Stimulated activated CD4-positive, alpha-beta T cell treated with anti-CD3 and anti-CD28 coated beads, Interleukin-15, amount 100 ng/mL, for 48 hours (primary cell): ENCODE measurements around the gene ATP1A2.

Source experiments
- DNase-seq, 2 donors: peaks; one replicate each; pipeline ENCODE4 v3.0.0-alpha.2; 2020; ENCODE audit warnings: low read depth in 2 of 2

ATP1A2 gene

DNA sequence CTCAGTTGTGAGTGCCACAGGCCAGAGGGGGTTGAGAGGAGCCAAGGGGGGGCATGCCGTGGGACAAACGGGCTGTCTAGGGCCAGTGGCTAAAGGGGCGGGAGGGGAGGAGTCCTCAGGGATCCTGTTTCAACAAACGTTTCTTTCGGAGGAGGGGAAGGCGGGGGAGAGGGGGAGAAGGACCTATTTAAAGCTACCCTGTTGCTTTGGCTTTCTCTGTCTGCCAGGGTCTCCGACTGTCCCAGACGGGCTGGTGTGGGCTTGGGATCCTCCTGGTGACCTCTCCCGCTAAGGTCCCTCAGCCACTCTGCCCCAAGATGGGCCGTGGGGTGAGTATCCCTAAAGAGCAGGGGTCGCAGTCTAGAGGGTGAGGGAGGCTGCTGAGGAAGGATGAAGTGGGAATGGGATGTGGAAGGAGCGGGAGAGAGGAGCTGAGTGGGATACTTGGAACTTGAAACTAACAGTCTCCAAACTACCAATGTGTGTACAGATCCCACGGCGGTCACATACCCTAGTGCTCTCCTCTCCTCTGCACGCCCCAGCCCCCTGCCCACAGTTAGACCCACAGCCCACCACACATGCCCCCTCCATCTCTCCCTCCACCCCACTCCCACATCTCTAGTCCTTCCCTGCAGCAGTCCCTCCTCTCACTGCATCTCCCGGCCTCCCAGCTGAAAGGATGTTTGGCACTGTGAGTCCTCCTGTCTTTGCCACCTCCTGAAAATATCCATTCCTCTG, at the start of gene ATP1A2:
ATP1A2 (plus strand) TSS at position 215 of the 738 bp plus-strand sequence; CDS start at position 318, 103 bp downstream.
- DNase-seq, result no peak

DNA sequence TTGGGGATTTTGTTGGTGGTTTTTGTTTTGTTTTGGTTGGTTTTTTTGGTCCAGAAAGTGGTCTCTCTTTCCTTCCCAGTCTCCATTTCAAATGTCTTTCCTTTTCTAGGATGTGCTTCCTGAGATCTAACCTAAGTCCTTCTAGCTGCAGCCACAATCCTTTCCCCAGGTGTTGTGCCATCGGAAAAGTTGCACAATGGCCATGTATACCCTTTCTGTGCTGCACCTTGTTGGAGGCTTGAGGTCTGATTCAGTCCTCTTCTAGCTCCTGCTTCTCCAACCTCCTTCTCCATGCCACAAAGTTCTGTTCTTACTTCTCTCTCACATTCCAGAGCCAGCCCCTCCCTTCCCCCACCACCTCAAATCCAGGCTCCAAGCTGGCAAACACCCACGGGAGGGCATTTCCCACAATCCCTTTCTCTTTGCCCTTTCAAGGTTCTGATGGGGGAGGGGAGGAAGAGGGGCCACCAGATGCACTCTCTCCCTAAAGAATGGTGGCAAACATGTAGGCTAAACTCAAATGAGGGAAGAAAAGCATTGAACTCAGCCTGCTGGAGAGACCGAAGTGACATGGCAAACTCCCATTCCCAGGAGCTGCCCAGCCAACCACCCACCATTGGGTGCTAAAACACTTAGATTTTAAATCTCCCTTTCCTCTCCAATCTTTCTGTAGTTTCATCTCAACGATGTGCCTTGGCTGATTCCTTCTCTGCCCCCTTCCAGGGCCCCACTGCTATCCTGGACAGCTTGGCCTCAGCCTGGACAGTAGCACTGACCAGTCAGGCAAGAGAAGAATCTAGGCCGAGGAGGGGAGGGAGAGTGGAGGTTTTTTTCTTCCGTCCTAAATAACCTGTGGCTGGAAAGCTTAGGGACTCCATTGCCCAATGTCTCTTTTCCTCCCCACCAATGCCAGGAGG, 48.5 kb upstream of the ATP1A2 start:
- no peak for DNase-seq

DNA sequence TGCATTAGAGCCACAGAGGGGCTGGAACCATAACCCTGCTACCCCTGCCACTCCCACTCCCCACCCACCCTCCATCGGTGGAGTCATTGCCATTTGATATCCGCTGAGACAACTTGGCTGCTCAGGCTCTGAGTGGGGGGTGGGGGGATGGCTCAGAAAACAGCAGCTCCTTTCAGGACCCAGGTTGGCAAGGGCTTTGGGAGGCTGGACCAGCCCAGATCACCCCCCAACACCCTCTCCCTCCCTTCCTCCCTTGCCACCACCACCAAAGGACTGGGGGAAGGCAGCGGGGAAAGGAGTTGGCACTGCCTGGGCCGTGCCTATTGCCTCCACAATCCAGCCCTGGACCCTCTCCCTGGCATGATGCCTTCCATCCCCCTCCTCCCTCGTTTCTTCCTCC, 47.3 kb upstream of the ATP1A2 start:
- no peak for DNase-seq

DNA sequence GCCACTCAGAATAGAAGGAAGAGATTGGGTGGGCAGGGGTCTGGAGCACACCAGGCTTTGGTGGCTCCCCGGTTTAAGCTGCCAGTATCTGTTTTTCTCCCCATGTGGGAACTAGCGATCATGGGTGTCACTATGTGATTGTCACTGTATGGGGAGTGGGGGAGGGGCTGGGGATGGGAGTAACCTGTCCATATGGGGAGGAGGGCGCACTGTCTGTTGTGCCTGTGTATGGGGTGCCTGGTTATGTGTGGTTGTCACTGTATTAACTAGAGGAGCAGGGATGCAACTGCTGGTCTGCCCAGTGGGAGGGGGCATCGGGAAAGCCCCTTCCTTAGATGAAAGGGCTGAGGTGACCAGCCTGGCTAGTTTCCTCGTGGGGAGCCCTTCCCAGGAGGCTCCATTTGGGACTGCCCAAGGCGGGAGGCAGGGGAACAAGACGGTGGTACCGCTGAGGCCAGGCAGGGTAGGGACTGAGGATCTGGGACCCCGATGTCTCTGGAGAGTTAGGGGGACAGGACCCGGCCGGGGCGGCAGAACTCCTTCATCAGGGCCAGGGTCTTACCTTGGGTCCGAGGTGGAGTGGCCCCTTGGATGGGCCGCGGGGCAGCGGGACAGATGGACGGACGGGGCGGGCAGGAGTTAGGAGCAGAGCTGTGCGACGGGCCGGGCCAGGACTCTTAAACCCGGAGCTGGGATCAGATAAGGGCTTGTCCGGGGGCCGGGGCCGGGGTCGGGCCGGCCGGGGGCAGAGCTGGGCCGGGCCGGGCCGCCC, 45.9 kb upstream of the ATP1A2 start, which contains the start of gene KCNJ10:
KCNJ10 (minus strand) TSS at position 701 of the 772 bp plus-strand sequence. CDS start 27,628 bp downstream, outside the sequence.
- no peak for DNase-seq

DNA sequence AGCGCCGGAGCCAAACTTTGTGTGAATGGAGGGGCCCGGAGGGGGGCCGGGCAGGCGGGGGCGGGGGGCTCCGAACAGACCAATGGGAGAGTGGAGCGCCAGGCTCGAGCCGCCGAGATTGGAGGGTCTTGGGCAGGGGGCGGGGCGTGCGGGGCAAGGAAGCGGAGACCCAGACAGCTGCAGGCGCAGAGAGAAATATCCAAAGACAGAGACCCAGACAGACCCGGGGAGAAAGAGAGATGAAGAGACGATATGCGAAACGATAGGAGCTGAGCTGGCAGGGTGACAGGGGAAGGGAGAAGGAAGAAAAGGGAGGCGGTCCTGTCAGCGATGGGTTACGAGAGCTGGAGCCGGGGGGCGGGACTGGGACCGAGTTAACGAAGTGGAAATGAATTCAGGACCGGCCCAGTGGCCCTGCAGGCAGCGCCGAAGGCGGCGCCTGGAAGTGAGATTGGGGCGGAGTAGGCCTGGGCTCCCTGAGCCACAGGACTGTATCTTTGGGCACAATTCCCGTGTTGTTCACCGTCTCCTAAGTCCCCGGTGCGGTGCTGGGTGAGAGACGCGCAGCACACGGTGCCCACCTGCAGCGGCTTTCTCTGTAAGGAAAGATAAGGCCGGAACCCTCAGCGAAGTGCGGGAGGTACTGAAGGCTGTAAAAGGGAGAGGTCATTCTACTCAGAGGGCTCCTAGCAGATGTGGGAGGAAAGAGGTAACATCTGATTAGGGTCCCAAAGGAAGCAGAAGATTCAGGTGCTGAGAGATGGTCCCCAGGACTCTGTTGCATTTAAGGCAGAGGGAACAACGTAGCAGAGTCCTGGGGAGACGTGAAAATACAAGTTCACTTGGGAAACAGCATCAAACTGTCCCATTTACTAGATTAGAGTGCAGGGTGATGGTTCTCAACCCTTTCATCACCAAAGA, 45.1 kb upstream of the ATP1A2 start:
- peak in 1 of 2 donors; percentile 31 for DNase-seq

DNA sequence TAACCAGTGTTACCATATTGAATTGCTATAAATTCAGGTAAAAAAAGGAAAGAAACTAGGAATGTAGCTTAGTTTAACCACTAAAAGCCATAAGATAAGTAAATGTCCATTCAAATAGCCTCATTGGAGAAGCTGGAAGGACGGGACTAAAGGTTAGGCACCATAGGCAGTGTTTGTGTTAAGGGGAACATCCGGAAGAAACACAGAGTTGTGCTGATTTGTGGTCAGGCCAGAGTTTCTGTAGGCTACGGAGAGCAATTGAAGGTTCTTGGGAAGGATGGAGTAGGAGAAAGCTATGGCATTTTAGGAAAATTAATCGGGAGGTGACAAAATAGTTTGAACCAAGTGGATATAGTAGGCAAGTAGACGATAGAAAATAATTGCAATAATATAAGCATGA, 44.3 kb upstream of the ATP1A2 start:
- DNase-seq, result no peak

DNA sequence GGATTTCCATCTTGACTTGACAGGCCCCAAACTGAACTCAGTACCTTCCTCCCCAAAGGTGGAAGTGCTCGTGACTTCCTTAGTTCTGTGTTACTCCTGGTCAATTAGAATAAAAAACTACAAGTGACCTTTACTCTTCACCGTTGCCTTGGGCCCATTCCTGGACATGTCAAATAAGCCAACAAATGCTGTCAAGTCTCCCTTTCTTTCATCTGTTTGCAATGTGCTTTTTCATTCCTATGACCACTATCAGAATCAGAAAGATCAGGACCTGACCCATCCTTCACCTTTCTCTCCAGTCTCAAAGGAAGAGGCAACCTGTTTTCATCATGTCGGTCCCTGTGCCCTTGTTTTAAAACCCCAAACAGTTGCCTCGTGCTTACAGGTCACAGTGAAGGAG, 40.7 kb upstream of the ATP1A2 start:
- no peak for DNase-seq

DNA sequence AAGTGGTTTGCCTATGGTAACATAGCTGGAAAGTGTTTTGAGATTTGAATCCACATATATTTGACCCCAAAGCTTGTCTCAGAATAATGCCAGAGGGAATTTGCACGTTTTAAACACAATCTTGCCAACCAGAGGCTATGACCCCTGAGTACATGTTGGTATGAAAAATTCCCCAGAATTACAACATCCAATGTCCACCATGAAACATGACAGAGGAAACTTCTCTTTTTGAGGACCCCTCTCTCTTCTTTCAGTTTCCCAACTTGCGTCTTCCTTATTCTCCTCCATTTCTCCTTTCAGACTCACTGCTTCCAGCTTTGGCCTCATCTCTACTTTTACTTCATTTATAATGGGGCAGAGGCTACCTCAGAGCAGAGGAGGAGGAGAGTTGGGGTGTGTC, 39.7 kb upstream of the ATP1A2 start:
- no peak for DNase-seq

DNA sequence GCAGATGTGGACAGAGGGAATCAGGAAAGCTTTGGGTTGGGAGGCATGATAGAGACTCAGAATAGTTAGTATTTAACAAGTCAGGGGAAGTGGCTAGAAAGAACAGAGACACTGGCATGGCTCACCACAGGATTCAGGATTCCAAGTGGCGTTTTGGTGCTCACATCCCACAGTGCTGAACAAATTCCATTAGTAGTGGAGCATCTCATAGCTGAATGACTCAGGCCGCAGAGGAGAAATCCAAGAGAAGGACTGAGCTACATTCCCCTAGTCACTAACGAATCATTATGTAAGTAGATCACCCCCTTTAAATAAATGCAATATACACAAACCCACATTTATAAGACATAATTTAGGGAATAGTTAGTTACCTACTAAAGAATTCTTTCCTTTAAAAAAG, 39.3 kb upstream of the ATP1A2 start:
- DNase-seq, result no peak

DNA sequence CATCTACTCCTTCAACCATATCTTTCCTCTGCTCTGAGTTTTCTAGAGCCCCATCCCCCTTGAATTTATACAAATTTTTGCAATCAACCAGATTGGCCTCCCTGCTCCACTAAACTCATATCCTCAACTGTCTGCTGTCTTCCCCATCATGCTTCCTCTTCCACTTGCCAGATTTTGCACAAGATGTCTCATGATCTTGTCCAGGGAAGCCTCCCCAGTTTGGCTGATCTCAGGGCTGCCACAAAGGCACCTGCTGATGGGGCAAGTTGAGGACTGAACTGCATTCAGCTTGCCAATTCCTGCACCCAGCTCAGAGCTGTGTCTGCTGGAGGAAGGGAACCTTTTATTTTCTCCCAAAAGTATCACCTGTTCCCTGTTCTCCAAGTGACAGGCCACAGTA, 38.1 kb upstream of the ATP1A2 start:
- DNase-seq, result no peak

DNA sequence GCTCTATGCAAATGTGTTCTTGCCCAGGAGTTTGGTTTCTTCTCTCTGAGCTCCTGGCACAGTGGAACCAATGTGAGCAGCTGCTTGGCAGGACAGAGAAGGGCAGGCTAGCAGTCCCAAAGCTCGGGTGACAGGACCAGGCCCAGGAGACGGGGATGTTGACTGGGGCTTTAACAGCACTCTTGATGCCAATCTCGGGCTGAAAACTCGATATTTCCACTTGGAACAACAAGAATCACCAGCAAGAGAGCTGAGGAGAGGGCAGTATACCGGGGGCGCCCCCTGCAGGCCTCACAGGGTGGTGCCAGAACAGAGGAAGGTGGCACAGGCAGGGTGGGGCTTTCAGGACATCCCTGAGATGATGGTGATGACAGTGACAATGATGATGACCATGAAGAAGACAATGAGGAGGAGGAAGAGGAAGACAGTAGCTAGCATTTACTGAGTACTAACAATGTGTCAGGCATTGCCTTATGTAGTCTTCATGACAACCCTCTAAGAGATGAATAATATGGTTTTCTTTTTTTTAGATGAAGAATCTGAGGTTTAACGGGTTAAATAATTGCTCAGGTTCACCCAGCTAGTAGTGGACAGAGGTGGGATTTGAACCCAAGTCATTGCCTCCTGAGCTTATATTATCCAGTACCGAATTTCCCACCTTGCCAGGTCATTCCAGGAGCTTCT, 36.9 kb upstream of the ATP1A2 start:
- peak; percentile 55 to 56 for DNase-seq

DNA sequence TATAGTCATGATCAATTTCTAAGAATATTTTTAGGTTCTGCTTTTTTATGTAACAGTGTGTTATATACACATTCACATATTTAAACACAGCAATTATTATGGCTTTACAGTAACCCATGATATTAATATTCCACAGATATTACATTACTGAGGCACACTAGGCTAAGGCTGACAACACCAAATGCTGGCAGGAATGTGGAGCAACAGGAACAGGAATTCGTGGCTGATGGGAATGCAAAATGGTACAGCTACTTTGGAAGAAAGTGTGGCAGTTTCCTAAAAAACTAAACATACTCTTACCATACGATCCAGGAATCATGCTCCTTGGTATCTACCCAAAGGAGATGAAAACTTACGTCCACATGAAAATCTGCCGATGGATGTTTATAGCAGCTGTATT, 36.1 kb upstream of the ATP1A2 start:
- DNase-seq, result no peak

DNA sequence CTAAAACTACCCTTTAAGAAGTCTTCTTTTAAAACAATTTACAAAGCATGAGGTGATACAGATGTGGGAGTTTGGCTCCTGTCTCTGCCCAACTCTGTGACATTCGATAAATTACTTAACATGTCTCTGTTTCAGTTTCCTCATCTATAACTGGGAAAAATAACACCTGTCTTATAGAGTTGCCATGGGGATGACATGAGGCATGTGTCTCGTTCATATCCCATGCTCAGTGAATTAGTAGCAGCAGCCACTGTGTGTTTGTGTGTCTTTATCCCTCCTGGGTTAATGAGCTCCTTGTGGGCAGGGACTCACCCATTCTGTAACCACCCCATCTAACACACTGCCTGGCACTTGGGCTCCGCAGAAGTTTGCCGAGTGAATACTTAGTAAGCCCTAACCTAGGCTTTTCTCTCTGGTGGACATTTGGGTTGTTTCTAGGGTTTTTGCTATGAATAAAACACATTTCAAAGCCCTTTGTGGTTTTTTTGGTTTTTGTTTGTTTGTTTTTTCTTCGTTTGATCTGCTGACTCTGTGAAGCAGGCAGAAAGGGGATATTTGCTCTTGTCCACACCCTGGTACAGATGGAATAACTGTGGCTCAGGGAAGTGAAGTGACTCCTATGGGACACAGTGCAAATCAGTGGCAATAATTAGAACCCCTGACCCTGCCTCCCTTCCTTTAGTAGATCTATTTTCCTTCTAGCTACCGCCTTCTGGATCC, 35.0 kb upstream of the ATP1A2 start:
- DNase-seq, result no peak

DNA sequence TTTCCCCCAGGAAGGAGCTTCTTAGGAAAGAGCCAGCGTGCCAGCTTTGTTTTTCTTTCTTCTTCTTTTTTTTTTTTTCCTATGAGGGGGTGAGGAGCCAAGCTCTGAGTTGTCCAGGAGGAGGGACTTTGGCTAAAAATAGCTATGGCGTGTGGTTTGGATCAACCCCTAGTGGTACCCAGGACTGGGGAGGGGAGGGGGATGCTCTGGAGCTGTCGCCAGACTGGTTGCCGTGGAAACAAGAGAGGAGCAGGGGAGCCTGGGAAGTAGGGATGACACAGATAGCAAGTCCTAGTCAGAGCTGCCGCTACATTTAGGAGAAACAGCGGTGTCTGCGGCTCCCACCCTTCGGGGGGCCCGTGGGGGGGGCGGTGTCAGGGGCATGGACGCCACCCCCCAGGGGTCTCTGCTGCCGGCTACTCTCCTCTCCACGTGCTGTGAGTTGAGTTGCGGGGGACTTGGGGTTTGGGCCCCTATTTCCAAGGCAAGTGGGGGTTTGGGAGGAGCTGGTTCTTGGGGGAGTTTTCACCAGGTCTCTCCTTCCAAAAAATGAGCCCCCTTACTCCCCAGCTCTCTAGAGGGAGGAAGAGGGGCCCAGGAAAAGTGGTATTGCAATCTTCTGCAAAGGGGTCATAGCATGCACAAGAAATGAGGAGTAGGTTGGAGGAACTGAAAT, 34.2 kb upstream of the ATP1A2 start, which contains the start of gene KCNJ9:
KCNJ9 (plus strand) TSS at position 278 of the 676 bp plus-strand sequence. CDS start 2,493 bp downstream, outside the sequence.
- no peak for DNase-seq

DNA sequence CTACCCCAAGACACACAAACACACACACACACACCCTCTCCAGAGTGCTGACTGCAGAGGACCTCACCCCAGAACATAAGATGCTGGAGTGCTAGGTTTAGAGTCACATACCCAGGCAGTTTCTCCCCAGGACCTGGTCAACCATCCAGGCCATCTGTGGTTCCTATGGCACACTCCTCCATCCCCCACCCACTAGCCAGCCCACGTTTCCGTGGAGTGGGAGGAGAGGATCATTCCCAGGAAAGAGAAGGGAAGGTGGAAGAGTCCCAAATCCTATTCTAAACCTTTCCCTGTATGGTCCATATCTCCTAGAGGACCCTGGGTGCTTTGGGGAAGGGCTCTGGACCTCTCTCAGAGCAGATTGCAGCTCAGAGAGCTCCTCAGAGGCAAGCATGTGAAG, 33.1 kb upstream of the ATP1A2 start:
- no peak for DNase-seq

DNA sequence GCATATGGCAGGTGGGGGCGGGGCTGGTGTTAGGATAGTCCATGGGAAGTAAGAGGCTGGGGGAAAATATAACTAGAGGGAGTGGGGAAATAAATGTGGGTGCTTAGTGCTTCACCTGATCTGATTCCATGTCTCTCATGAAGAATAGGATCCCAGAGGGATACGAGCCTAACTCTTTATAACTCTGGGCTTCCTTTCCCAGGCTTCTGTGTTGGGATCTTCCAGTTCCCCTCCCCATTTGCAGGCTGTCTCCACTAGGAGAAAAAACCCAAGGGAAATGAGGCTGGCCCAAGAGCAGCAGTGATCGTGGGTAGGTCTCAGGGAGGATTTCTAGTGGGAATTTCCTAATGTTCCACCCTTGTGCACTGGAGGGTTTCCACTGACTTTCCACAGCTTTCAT, 32.6 kb upstream of the ATP1A2 start:
- DNase-seq, result no peak

DNA sequence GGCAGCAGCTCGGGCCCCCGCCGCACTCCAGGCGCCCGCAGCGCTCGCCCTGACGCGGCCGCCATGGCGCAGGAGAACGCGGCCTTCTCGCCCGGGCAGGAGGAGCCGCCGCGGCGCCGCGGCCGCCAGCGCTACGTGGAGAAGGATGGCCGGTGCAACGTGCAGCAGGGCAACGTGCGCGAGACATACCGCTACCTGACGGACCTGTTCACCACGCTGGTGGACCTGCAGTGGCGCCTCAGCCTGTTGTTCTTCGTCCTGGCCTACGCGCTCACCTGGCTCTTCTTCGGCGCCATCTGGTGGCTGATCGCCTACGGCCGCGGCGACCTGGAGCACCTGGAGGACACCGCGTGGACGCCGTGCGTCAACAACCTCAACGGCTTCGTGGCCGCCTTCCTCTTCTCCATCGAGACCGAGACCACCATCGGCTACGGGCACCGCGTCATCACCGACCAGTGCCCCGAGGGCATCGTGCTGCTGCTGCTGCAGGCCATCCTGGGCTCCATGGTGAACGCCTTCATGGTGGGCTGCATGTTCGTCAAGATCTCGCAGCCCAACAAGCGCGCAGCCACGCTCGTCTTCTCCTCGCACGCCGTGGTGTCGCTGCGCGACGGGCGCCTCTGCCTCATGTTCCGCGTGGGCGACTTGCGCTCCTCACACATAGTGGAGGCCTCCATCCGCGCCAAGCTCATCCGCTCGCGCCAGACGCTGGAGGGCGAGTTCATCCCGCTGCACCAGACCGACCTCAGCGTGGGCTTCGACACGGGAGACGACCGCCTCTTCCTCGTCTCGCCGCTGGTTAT, 31.4 kb upstream of the ATP1A2 start:
- DNase-seq, result peak; percentile 36 to 70

DNA sequence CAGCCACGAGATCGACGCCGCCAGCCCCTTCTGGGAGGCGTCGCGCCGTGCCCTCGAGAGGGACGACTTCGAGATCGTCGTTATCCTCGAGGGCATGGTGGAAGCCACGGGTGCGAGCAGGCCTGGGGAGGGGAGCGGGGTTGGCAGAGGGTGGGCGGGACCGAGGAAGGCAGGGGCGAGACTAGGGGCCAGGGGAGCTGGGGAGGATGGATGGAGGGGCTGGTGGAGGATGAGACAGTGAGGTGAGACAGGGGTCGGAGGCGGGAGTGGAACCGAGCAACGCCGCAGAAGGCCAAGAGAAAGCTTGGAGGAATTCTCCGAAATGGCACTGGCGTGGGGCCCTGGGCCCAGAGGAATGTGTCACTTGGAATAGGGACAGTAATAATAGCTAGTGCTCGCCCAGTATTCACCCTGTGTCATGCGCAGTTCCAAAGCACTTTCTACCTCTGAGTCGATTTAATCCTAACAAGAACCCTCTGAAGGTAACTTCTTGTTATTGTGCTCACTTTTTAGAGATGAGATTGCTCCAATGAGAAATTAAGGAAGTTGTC, 30.7 kb upstream of the ATP1A2 start:
- DNase-seq, result no peak
